GM23338 (cell line): ENCODE data around the gene LMAN1L. TPM values are rescaled to one million over a fixed set of nuclear protein-coding genes. Genes with fewer than 3 reads are reported as not detected.

Source experiments
- ATAC-seq: fragments of 200-7000 bp; cut with Tn5 transposase; 3 replicates; pipeline ENCODE4 v1.9.1; 2020
- DNase-seq: peaks from one replicate; pipeline ENCODE4 v3.0.0-alpha.2; 2015; ENCODE audit warnings: low spot score
- H2AFZ ChIP-seq: fragments of 200-600 bp; sonication (generic); 2 replicates; pipeline ENCODE4 v1.8.0; 2016; ENCODE audit warnings: antibody characterized with exemption, mild to moderate bottlenecking, moderate library complexity
- H3F3A ChIP-seq: fragments of 200-600 bp; sonication (generic); replicated peaks from 2 replicates; pipeline ENCODE4 v1.8.0; 2017; ENCODE audit warnings: antibody characterized with exemption, mixed run types, low read depth
- H3K27ac ChIP-seq: fragments of 200-600 bp; sonication (generic); 2 replicates; pipeline ENCODE4 v1.6.1; 2016; ENCODE audit warnings: low read depth
- H3K27me3 ChIP-seq: fragments of 200-600 bp; sonication (generic); 2 replicates; pipeline ENCODE4 v1.8.0; 2016; ENCODE audit warnings: mild to moderate bottlenecking, mixed run types, moderate library complexity; ENCODE audit not compliant: insufficient read depth
- H3K36me3 ChIP-seq: fragments of 200-600 bp; sonication (generic); 2 replicates; pipeline ENCODE4 v1.8.0; 2016; ENCODE audit warnings: mild to moderate bottlenecking; ENCODE audit not compliant: insufficient read depth
- H3K4me1 ChIP-seq: fragments of 200-600 bp; sonication (generic); 2 replicates; pipeline ENCODE4 v1.8.0; 2016; ENCODE audit warnings: mild to moderate bottlenecking, moderate library complexity; ENCODE audit not compliant: insufficient read depth
- H3K4me2 ChIP-seq: fragments of 200-600 bp; sonication (generic); 2 replicates; pipeline ENCODE4 v1.7.1; 2017; ENCODE audit warnings: mixed run types
- H3K4me3 ChIP-seq: fragments of 200-600 bp; sonication (generic); 2 replicates; pipeline ENCODE4 v1.6.1; 2016; ENCODE audit warnings: mixed run types
- H3K79me2 ChIP-seq: fragments of 200-600 bp; sonication (generic); replicated peaks from 2 replicates; pipeline ENCODE4 v1.8.0; 2017; ENCODE audit warnings: mild to moderate bottlenecking; ENCODE audit not compliant: insufficient read depth
- H3K9me2 ChIP-seq: fragments of 200-600 bp; sonication (generic); 2 replicates; pipeline ENCODE4 v1.8.0; 2017; ENCODE audit not compliant: insufficient read depth
- H4K20me1 ChIP-seq: fragments of 200-600 bp; sonication (generic); replicated peaks from 2 replicates; pipeline ENCODE4 v1.8.0; 2017; ENCODE audit warnings: mild to moderate bottlenecking; ENCODE audit not compliant: insufficient read depth
- H3K27ac Mint-ChIP-seq: 2 replicates; pipeline ENCODE4 v1.8.0; 2020; ENCODE audit warnings: inconsistent platforms, mild to moderate bottlenecking, moderate library complexity, mixed read lengths
- H3K27me3 Mint-ChIP-seq: 3 replicates; pipeline ENCODE4 v1.8.0; 2022; ENCODE audit warnings: low read depth, mild to moderate bottlenecking, moderate library complexity, mixed read lengths, inconsistent platforms; ENCODE audit not compliant: insufficient read depth, poor library complexity
- H3K36me3 Mint-ChIP-seq: 3 replicates; pipeline ENCODE4 v1.8.0; 2021; ENCODE audit warnings: low read depth, mild to moderate bottlenecking, inconsistent platforms, moderate library complexity, mixed read lengths
- H3K4me1 Mint-ChIP-seq: 3 replicates; pipeline ENCODE4 v1.8.0; 2020; ENCODE audit warnings: mild to moderate bottlenecking, inconsistent platforms, mixed read lengths
- H3K4me3 Mint-ChIP-seq: 3 replicates; pipeline ENCODE4 v1.8.0; 2021; ENCODE audit warnings: moderate library complexity, mild to moderate bottlenecking, inconsistent platforms, mixed read lengths
- H3K9me3 Mint-ChIP-seq: 3 replicates; pipeline ENCODE4 v1.8.0; 2020; ENCODE audit warnings: moderate library complexity, mild to moderate bottlenecking, inconsistent platforms, mixed read lengths
- CREB1 ChIP-seq: fragments of 250-450 bp; sonication (Bioruptor Pico); IDR thresholded peaks from 2 replicates; pipeline ENCODE4 v1.5.0; 2020; ENCODE audit warnings: low read depth, mild to moderate bottlenecking, moderate library complexity
- CTCF ChIP-seq, 2 experiments: fragments of 200-600 bp in 1 of 2; sonication (generic) in 1 of 2; conservative IDR thresholded peaks; 2 replicates each; pipeline versions ENCODE4 v1.5.1 to v1.6.1; 2016 to 2017; ENCODE audit warnings: antibody characterized with exemption in 2 of 2, low read depth in 2 of 2, mild to moderate bottlenecking in 2 of 2, moderate library complexity in 1 of 2
- ETS1 ChIP-seq: IDR thresholded peaks from 2 replicates; pipeline ENCODE4 v1.6.1; 2016; ENCODE audit warnings: antibody characterized with exemption
- EZH2 ChIP-seq: fragments of 200-600 bp; sonication (generic); IDR thresholded peaks from one replicate; pipeline ENCODE4 v1.8.0; 2017; ENCODE audit warnings: antibody characterized with exemption, mild to moderate bottlenecking, low read depth; ENCODE audit not compliant: unreplicated experiment
- EZH2phosphoT487 ChIP-seq: fragments of 200-600 bp; sonication (generic); IDR thresholded peaks from one replicate; pipeline ENCODE4 v1.8.1; 2018; ENCODE audit warnings: antibody characterized with exemption; ENCODE audit not compliant: unreplicated experiment
- JUNB ChIP-seq: IDR thresholded peaks from one replicate; pipeline ENCODE4 v1.6.1; 2016; ENCODE audit warnings: antibody characterized with exemption; ENCODE audit not compliant: unreplicated experiment
- NANOG ChIP-seq: IDR thresholded peaks from 2 replicates; pipeline ENCODE4 v1.6.1; 2016; ENCODE audit warnings: antibody characterized with exemption, borderline replicate concordance
- POLR2AphosphoS5 ChIP-seq: IDR thresholded peaks from 2 replicates; pipeline ENCODE4 v1.6.1; 2016; ENCODE audit warnings: antibody characterized with exemption, low read depth
- STAT1 ChIP-seq: IDR thresholded peaks from one replicate; pipeline ENCODE4 v1.6.1; 2016; ENCODE audit warnings: antibody characterized with exemption; ENCODE audit not compliant: unreplicated experiment
- ZNF114 ChIP-seq: fragments of 250-450 bp; sonication (Bioruptor Pico); IDR thresholded peaks from 2 replicates; pipeline ENCODE4 v1.5.0; 2020; ENCODE audit warnings: mild to moderate bottlenecking, moderate library complexity
- ZNF331 ChIP-seq: fragments of 250-450 bp; sonication (Bioruptor Pico); IDR thresholded peaks from 2 replicates; pipeline ENCODE4 v1.5.0; 2020; ENCODE audit warnings: low read depth, mild to moderate bottlenecking, moderate library complexity
- ZNF462 ChIP-seq: fragments of 250-450 bp; sonication (Bioruptor Pico); IDR thresholded peaks from 2 replicates; pipeline ENCODE4 v1.5.0; 2020; ENCODE audit warnings: mild to moderate bottlenecking, moderate library complexity
- polyA plus RNA-seq: library from polyadenylated mRNA; unstranded; fragments of >200 nt; fragmentation: Nextera tagmentation; extraction: Ambion mirVana; gene quantifications from 2 replicates; pipeline ENCODE4 v1.2.1, GENCODE V29; 2016
- total RNA-seq: library from RNA; depleted of rRNA; stranded (reverse); fragments of >200 nt; shearing (Covaris generic); gene quantifications from 2 replicates; pipeline ENCODE4 v1.2.3, GENCODE V29; 2014

LMAN1L gene
- total and polyA plus RNA-seq, 2 experiments from 2014 or later: not detected

GRCh38 chr15:74868059-74868458, 55.4 kb downstream of the LMAN1L start (continued):
- TF ChIP-seq ZNF462 (CRISPR knock-in tag) (no peak), POLR2AphosphoS5 (no peak), EZH2 (no peak), CTCF (conservative IDR thresholded peaks at IDR 0.05; ENCODE audit: low read depth in 2 of 2) (no peak), CREB1 (CRISPR knock-in tag) (no peak), ZNF114 (CRISPR knock-in tag) (no peak)

- DNase-seq: no peak
- H4K20me1 ChIP-seq: peaks cover 35% of the 10 kb centered on the region
- H3K27me3 Mint-ChIP-seq: peaks cover 19% of the 10 kb centered on the region
Observed at GRCh38 chr15:74869372-74869725, 56.7 kb downstream of the LMAN1L start.

More at GRCh38 chr15:74869372-74869725, 56.7 kb downstream of the LMAN1L start:
- H3K27ac Mint-ChIP-seq: no peak overlapping the region
- no peaks in the 10 kb centered on the region for H3K36me3 ChIP-seq
- no peak for ATAC-seq
- H3K4me1 ChIP-seq: no peaks in the 10 kb centered on the region
- no peak overlapping the region for H3K4me3 Mint-ChIP-seq
- H3K27me3 ChIP-seq: no peaks in the 10 kb centered on the region
- H3K36me3 Mint-ChIP-seq: peaks cover 19% of the 10 kb centered on the region; the same call in 2 of the 3 replicates
- H3F3A ChIP-seq: 0 out of 2 replicates have a peak, but pooled peaks cover 8% of the 10 kb centered on the region
- H2AFZ ChIP-seq: no peak overlapping the region
- no peak overlapping the region for H3K27ac ChIP-seq
- TF ChIP-seq POLR2AphosphoS5 (no peak), ETS1 (no peak), JUNB (no peak), EZH2phosphoT487 (no peak), NANOG (no peak), CREB1 (CRISPR knock-in tag) (no peak), CTCF (conservative IDR thresholded peaks at IDR 0.05; ENCODE audit: low read depth in 2 of 2) (no peak), ZNF331 (CRISPR knock-in tag) (no peak), STAT1 (no peak)
- no peaks in the 10 kb centered on the region for H3K9me3 Mint-ChIP-seq
- no peak overlapping the region for H3K4me2 ChIP-seq
- H3K79me2 ChIP-seq: peaks cover 54% of the 10 kb centered on the region
- no peaks in the 10 kb centered on the region for H3K9me2 ChIP-seq
- peaks cover 25% of the 10 kb centered on the region for H3K4me1 Mint-ChIP-seq
- H3K4me3 ChIP-seq: no peak overlapping the region
